ENCODE data around the gene SLC30A4. TPM values are rescaled to one million over a fixed set of nuclear protein-coding genes. Genes with fewer than 3 reads are reported as not detected.

The SLC30A4 gene
- total RNA-seq, 1 donor from 2014 or later: 4.2 TPM

- Histone ChIP-seq H3K36me3 (ENCODE audit: control insufficient read depth, insufficient read depth, low read length) (no peaks in the 10 kb centered on the region), H3K27me3 (ENCODE audit: control insufficient read depth, insufficient read depth, low read length) (no peaks in the 10 kb centered on the region), H3K4me3 (ENCODE audit: low read depth, low read length) (no peak overlapping the region)
- DNase-seq (ENCODE audit: low read depth): no peak
- no peak for TF ChIP-seq CTCF (IDR thresholded peaks at IDR 0.05; ENCODE audit: insufficient read depth, low read length, poor library complexity, severe bottlenecking)
Measured at GRCh38 chr15:45498701-45499100, 23.9 kb downstream of the SLC30A4 start.

GRCh38 chr15:45497261-45497660, 25.3 kb downstream of the SLC30A4 start:
- DNase-seq (ENCODE audit: low read depth): no peak
- TF ChIP-seq CTCF (IDR thresholded peaks at IDR 0.05; ENCODE audit: insufficient read depth, low read length, poor library complexity, severe bottlenecking): no peak
- Histone ChIP-seq H3K27me3 (ENCODE audit: control insufficient read depth, insufficient read depth, low read length) (no peaks in the 10 kb centered on the region), H3K36me3 (ENCODE audit: control insufficient read depth, insufficient read depth, low read length) (no peaks in the 10 kb centered on the region), H3K4me3 (ENCODE audit: low read depth, low read length) (no peak overlapping the region)

- no peaks in the 10 kb centered on the region for H3K36me3 ChIP-seq (ENCODE audit: control insufficient read depth, insufficient read depth, low read length)
- no peak for TF ChIP-seq CTCF (IDR thresholded peaks at IDR 0.05; ENCODE audit: insufficient read depth, low read length, poor library complexity, severe bottlenecking)
- H3K4me3 ChIP-seq (ENCODE audit: low read depth, low read length): no peak overlapping the region
Measured at GRCh38 chr15:45496658-45497057, 25.9 kb downstream of the SLC30A4 start.

GRCh38 chr15:45495588-45495987, 27.0 kb downstream of the SLC30A4 start:
- Histone ChIP-seq H3K36me3 (ENCODE audit: control insufficient read depth, insufficient read depth, low read length) (no peaks in the 10 kb centered on the region), H3K27me3 (ENCODE audit: control insufficient read depth, insufficient read depth, low read length) (no peaks in the 10 kb centered on the region), H3K4me3 (ENCODE audit: low read depth, low read length) (no peak overlapping the region)
- DNase-seq (ENCODE audit: low read depth): no peak
- no peak for TF ChIP-seq CTCF (IDR thresholded peaks at IDR 0.05; ENCODE audit: insufficient read depth, low read length, poor library complexity, severe bottlenecking)

More at GRCh38 chr15:45496658-45497057, 25.9 kb downstream of the SLC30A4 start:
- no peak for DNase-seq (ENCODE audit: low read depth)
- H3K27me3 ChIP-seq (ENCODE audit: control insufficient read depth, insufficient read depth, low read length): no peaks in the 10 kb centered on the region

GRCh38 chr15:45489690-45490238, 32.8 kb downstream of the SLC30A4 start:
- no peaks in the 10 kb centered on the region for H3K36me3 ChIP-seq (ENCODE audit: control insufficient read depth, insufficient read depth, low read length)
- no peak for TF ChIP-seq CTCF (IDR thresholded peaks at IDR 0.05; ENCODE audit: insufficient read depth, low read length, poor library complexity, severe bottlenecking)
- H3K27me3 ChIP-seq (ENCODE audit: control insufficient read depth, insufficient read depth, low read length): no peaks in the 10 kb centered on the region
- DNase-seq (ENCODE audit: low read depth): no peak
- no peak overlapping the region for H3K4me3 ChIP-seq (ENCODE audit: low read depth, low read length)

GRCh38 chr15:45486317-45486716, 36.2 kb downstream of the SLC30A4 start:
- no peak for DNase-seq (ENCODE audit: low read depth)
- no peak overlapping the region for H3K4me3 ChIP-seq (ENCODE audit: low read depth, low read length)
- H3K27me3 ChIP-seq (ENCODE audit: control insufficient read depth, insufficient read depth, low read length): no peaks in the 10 kb centered on the region
- H3K36me3 ChIP-seq (ENCODE audit: control insufficient read depth, insufficient read depth, low read length): no peaks in the 10 kb centered on the region
- no peak for TF ChIP-seq CTCF (IDR thresholded peaks at IDR 0.05; ENCODE audit: insufficient read depth, low read length, poor library complexity, severe bottlenecking)
